IPS DF 19.7 (cell line): ENCODE data around the gene SHC2.

Experiments
- DNase-seq: peaks from one replicate; pipeline ENCODE4 v3.0.0-alpha.2; 2013; ENCODE audit warnings: low read depth, low spot score

SHC2 gene

GRCh38 chr19:472005-472858, 11.4 kb upstream of the SHC2 start:
- no peak for DNase-seq

GRCh38 chr19:470701-471100, 9.9 kb upstream of the SHC2 start:
- DNase-seq: no peak

GRCh38 chr19:469833-470232, 9.0 kb upstream of the SHC2 start:
- no peak for DNase-seq

GRCh38 chr19:468587-469256, 7.9 kb upstream of the SHC2 start:
- DNase-seq: no peak

- DNase-seq: no peak
Observed at GRCh38 chr19:467554-467953, 6.7 kb upstream of the SHC2 start.

- DNase-seq: no peak
Observed at GRCh38 chr19:465056-465816, 4.4 kb upstream of the SHC2 start.

GRCh38 chr19:464208-464545, 3.3 kb upstream of the SHC2 start:
- no peak for DNase-seq

- DNase-seq: no peak
Observed at GRCh38 chr19:463483-464207, 2.8 kb upstream of the SHC2 start.

- DNase-seq: no peak
Observed at GRCh38 chr19:461721-462551, 1.1 kb upstream of the SHC2 start.

GRCh38 chr19:459724-460511, 915 bp downstream of the SHC2 start:
- no peak for DNase-seq

- DNase-seq: no peak
Observed at GRCh38 chr19:458091-459042, 2.5 kb downstream of the SHC2 start.

GRCh38 chr19:457636-458035, 3.2 kb downstream of the SHC2 start:
- no peak for DNase-seq

- no peak for DNase-seq
Observed at GRCh38 chr19:456547-457110, 4.2 kb downstream of the SHC2 start.

- no peak for DNase-seq
Observed at GRCh38 chr19:455851-456546, 4.8 kb downstream of the SHC2 start.

- DNase-seq: no peak
Observed at GRCh38 chr19:455031-455705, 5.7 kb downstream of the SHC2 start.

GRCh38 chr19:453606-454005, 7.2 kb downstream of the SHC2 start:
- no peak for DNase-seq

- DNase-seq: no peak
Observed at GRCh38 chr19:452829-453228, 8.0 kb downstream of the SHC2 start.
